Mesenteric fat pad (tissue), 1 donor: ENCODE data around the gene TMC3. TPM values are rescaled to one million over a fixed set of nuclear protein-coding genes. Genes with fewer than 3 reads are reported as not detected.

Experiments
- DNase-seq: peaks from one replicate; pipeline ENCODE4 v3.0.0-alpha.2; 2020; ENCODE audit warnings: low spot score
- total RNA-seq: library from RNA; stranded (reverse); fragmentation: NEBNext Ultra II Directional; extraction: Animal tissue kit (Norgen Biotek cat#: 25700); gene quantifications from one replicate; pipeline ENCODE4 v1.2.1, GENCODE V29; 2021
- donor health status: DM: yes; HTN: yes; CAD: no.

Gene TMC3
- total RNA-seq, 1 donor from 2014 or later = not detected

- DNase-seq = peak; percentile 14
Measured at GRCh38 chr15:81301385-81301784, 72.6 kb downstream of the TMC3 start.

GRCh38 chr15:81299630-81300273, 74.3 kb downstream of the TMC3 start:
- peak; percentile 82 for DNase-seq

GRCh38 chr15:81299156-81299555, 74.9 kb downstream of the TMC3 start:
- peak; percentile 5 for DNase-seq

DNA sequence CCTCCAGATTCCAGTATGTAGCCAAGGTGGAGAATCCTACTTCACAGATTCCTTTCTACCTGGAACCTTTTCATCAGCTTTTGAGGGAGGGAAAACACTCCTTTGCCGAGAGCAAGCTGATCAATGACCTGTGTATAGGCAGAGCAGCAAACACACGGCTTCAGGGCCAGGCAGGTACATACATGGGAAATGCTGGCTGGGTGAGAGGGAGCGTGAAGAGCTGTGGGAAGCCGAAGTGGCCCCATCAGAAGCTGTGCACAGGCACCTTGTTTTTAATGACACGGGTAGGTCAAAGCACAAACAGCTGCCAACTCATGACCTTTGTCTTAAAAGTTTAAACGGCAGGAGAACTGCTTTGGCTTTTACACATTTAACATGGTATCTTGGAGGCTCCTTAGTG, 75.4 kb downstream of the TMC3 start:
- DNase-seq = peak; percentile 53

- DNase-seq = peak; percentile 39
Measured at GRCh38 chr15:81297603-81298575, 76.1 kb downstream of the TMC3 start.

DNA sequence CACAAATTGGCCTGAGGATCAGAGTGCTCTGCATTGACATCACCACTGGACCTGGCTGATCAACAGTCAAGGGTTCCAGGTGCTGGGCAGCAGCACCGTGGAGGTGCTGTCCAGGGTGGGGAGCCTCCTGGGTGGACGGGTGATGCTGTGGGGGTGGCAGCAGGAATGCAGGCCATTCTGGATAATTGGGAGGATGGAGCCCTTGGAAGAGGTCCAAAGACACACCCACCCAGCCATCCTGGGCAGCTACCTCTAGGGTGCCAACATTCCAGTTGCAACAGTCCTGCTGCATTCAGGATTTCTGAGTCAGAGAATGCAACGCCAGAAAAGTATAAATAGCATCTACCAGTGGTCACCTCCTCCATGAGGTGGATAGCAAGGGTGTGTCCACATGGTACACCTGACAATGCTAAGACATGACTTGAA, 76.9 kb downstream of the TMC3 start:
- DNase-seq = no peak

DNA sequence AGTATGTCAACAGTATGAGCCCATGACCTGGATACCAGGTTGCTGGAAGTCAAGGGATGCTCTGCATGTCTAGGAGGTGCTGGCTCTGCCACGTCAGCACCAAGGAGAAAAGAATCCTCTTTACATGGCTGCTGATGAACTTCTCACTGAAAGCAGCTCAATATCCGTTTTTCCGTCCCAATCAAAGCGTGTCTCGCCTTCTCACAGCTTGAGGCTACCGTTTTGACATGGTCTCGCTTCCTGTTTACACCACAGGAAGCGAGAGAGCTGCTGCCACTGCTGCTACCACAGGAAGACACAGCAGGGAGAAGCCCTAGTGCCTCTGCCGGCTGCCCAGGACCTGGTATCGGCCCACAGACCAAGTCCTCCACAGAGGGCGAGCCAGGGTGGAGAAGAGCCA, 77.3 kb downstream of the TMC3 start:
- DNase-seq = peak; percentile 87

- peak; percentile 14 for DNase-seq
Measured at GRCh38 chr15:81296186-81296585, 77.8 kb downstream of the TMC3 start.

GRCh38 chr15:81295486-81296121, 78.4 kb downstream of the TMC3 start:
- DNase-seq = no peak

- DNase-seq = peak; percentile 74
Measured at GRCh38 chr15:81294516-81294880, 79.5 kb downstream of the TMC3 start.

DNA sequence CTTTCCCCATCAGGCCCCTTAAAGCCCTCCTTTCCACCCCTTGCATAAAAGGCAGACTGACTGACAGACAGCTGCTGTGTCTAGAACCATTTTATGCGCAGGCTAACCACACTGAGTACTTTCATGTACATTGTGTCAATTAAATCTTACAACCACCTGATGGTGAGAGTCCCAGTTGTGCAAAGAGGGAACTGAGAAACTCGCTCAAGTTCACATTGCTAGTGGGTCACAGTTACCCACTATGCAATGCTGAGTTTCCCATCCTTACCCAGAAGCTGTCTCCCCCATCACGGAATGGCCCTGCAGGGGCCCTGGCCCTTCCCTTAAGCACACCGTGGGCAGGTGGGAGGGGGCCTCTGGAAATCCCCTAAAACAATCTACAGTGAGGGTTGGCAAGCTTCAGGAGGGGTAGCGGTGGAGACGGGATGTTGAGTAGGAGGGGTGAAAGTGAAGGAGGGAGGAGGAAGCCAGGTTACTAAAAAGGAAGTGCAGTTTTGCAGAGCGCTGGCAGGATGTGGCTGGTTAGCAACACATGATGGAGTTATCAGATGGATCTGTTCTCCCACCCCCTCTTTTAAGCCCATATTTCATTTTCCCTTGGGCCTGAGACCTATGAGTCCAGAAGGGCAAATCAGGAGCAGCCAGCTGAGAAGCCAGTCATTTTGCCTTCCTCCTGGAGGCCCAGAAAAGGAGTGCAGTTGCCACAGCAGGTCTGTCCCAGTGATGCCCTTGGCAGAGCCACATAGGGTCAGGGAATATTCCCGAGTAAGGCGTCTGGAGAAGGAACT, 80.1 kb downstream of the TMC3 start:
- peak; percentile 85 for DNase-seq

- DNase-seq = peak; percentile 87
Measured at GRCh38 chr15:81292523-81293001, 81.5 kb downstream of the TMC3 start.

- peak; percentile 60 for DNase-seq
Measured at GRCh38 chr15:81291916-81292522, 82.0 kb downstream of the TMC3 start.

GRCh38 chr15:81289910-81290309, 84.1 kb downstream of the TMC3 start:
- DNase-seq = no peak

GRCh38 chr15:81288616-81289015, 85.4 kb downstream of the TMC3 start:
- no peak for DNase-seq

GRCh38 chr15:81288040-81288439, 86.0 kb downstream of the TMC3 start:
- peak; percentile 30 for DNase-seq

GRCh38 chr15:81286621-81287121, 87.3 kb downstream of the TMC3 start:
- DNase-seq = no peak

DNA sequence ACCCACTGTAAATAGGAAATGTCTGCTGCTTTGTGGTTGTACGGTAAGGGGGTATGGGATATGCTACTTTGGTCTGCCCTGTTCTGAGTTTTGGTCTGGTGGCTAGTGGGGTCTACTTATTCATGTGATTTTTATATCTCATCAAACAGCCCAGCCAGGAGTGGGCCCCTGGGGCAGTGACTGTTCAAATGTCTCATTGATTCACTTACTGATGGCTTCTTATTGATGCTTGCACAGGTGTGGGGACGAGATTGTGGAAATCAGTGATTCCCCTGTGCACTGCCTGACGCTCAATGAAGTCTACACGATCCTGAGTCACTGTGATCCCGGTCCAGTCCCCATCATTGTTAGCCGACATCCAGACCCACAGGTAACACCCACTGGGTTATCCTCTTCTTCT, 88.6 kb downstream of the TMC3 start:
- DNase-seq = peak; percentile 62

- DNase-seq = peak; percentile 45
Measured at GRCh38 chr15:81284256-81285031, 89.6 kb downstream of the TMC3 start.
